Measurements from ENCODE around the gene LDLRAD3. TPM values are rescaled to one million over a fixed set of nuclear protein-coding genes. Genes with fewer than 3 reads are reported as not detected.

LDLRAD3 gene
- total RNA-seq, 2 donors from 2014 or later: 0.10 to 1.8 TPM

DNA sequence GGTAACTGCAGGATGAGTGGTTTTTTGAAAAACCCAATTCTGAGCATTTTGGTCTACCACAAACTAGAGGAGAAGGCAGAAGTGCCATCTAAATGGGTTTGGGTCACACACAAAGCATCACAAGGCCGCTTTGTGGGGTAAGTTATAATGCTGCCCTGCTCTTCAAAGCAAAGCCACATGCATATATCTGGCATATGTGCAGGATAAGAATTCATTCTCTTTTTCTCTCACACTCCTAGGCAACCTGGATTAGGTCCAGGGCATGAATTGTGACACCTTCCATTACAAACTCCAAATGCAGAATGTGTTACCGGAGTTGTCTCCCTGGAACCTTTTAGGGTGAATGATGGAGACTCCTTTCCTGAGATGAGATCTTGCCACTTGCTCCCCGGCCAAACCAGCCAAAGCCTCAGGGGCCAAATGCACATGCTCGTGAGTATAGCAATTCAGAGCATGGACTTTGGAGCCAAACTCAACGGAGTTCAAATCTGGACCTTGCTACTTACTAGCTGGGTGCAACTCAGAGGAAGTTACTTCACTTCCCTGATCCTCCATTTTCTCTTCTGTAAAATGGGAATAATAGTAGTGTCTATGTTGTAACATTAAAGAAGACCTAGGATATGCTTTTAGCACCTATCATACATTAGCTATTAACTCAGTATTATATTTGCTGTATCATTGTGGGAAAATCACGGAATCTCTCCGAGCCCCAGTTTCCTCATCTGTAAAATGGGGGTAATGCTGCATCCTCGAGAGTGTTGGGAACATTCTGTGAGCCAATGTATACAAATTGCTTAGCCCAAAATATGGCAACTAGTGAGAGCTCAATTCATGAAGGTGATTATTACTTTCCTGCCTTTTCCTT is 248.8 kb downstream of the LDLRAD3 start:
- H3K36me3 Mint-ChIP-seq: no peaks in the 10 kb centered on the region

DNA sequence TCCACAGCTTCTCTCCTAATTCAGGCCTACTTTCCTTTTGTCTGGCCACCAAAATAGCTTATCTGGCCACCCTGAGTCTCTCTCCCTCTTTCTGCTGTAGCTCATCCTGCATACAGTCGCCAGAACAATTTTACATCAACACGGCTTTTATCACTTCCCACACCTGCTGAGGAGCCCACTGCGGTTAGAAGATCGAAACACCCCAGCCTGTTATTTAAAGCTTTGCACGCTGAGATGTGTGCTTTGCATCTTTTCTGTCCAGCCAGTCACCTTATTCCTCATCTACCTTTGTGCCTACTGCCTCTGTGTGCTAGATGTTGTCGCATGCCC is 249.4 kb downstream of the LDLRAD3 start:
- Mint-ChIP-seq H3K27ac (no peak overlapping the region), H3K4me3 (no peak overlapping the region), H3K27me3 (peaks cover 0 to 9% of the 10 kb centered on the region in 2 donors), H3K36me3 (no peaks in the 10 kb centered on the region), H3K9me3 (no peaks in the 10 kb centered on the region), H3K4me1 (ENCODE audit: low read depth in 2 of 2) (no peaks in the 10 kb centered on the region)
- DNase-seq (ENCODE audit: low spot score): no peak
- no peak for ATAC-seq

More for the DNA sequence above, 248.8 kb downstream of the LDLRAD3 start:
- Mint-ChIP-seq H3K4me1 (ENCODE audit: low read depth in 2 of 2) (no peaks in the 10 kb centered on the region), H3K27ac (no peak overlapping the region), H3K9me3 (no peaks in the 10 kb centered on the region), H3K4me3 (no peak overlapping the region), H3K27me3 (peaks cover 5 to 7% of the 10 kb centered on the region in 2 donors)
- DNase-seq (ENCODE audit: low spot score) (no peak), ATAC-seq (no peak)

GRCh38 chr11:36193721-36194120 is 249.9 kb downstream of the LDLRAD3 start:
- Mint-ChIP-seq H3K4me3 (no peak overlapping the region), H3K4me1 (ENCODE audit: low read depth in 2 of 2) (no peaks in the 10 kb centered on the region), H3K27me3 (peaks cover 0 to 13% of the 10 kb centered on the region in 2 donors), H3K9me3 (no peaks in the 10 kb centered on the region), H3K36me3 (no peaks in the 10 kb centered on the region), H3K27ac (no peak overlapping the region)
- no peak for ATAC-seq
- DNase-seq (ENCODE audit: low spot score): no peak

- H3K4me3 Mint-ChIP-seq: no peak overlapping the region
- H3K27me3 Mint-ChIP-seq: peaks cover 9 to 21% of the 10 kb centered on the region in 2 donors
- DNase-seq (ENCODE audit: low spot score) (no peak), ATAC-seq (no peak)
- no peaks in the 10 kb centered on the region for H3K36me3 Mint-ChIP-seq
- H3K9me3 Mint-ChIP-seq: no peaks in the 10 kb centered on the region
- no peak overlapping the region for H3K27ac Mint-ChIP-seq
- H3K4me1 Mint-ChIP-seq (ENCODE audit: low read depth in 2 of 2): no peaks in the 10 kb centered on the region
Measured at GRCh38 chr11:36195496-36196354, 251.9 kb downstream of the LDLRAD3 start.

GRCh38 chr11:36196411-36196998 is 252.6 kb downstream of the LDLRAD3 start:
- H3K27me3 Mint-ChIP-seq: peaks cover 12 to 21% of the 10 kb centered on the region in 2 donors
- H3K27ac Mint-ChIP-seq: no peak overlapping the region
- ATAC-seq (no peak), DNase-seq (ENCODE audit: low spot score) (no peak)
- H3K9me3 Mint-ChIP-seq: no peaks in the 10 kb centered on the region
- H3K4me3 Mint-ChIP-seq: no peak overlapping the region
- no peaks in the 10 kb centered on the region for H3K36me3 Mint-ChIP-seq
- no peaks in the 10 kb centered on the region for H3K4me1 Mint-ChIP-seq (ENCODE audit: low read depth in 2 of 2)

- Mint-ChIP-seq H3K27ac (no peak overlapping the region), H3K4me1 (ENCODE audit: low read depth in 2 of 2) (no peaks in the 10 kb centered on the region), H3K36me3 (no peaks in the 10 kb centered on the region), H3K4me3 (no peak overlapping the region), H3K27me3 (peaks cover 21 to 32% of the 10 kb centered on the region in 2 donors), H3K9me3 (no peaks in the 10 kb centered on the region)
- no peak for ATAC-seq
- DNase-seq (ENCODE audit: low spot score): no peak
Measured at GRCh38 chr11:36201411-36201810, 257.5 kb downstream of the LDLRAD3 start.

DNA sequence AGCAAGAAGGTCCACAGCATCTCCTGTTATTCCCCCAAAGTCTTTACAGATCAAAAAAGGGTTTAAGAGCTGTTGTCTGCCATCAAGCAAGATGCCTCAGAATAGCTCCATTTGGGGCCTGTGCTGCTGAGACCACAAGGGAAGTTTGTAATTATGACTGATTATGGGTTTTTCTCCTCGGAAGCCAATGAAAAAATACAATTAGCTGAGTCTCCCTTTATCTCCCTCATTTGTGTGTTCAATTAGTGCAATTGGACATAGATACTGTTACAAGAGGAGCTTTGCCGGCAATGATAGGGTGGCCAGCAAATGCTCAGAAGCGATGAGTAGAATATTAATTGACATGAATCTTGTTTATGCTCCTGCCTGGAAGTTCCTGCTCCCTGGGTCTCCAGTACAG is 261.7 kb downstream of the LDLRAD3 start:
- Mint-ChIP-seq H3K36me3 (no peaks in the 10 kb centered on the region), H3K9me3 (no peaks in the 10 kb centered on the region), H3K27ac (no peak overlapping the region), H3K4me1 (ENCODE audit: low read depth in 2 of 2) (no peaks in the 10 kb centered on the region), H3K27me3 (peaks cover 19 to 24% of the 10 kb centered on the region in 2 donors), H3K4me3 (no peak overlapping the region)
- no peak for ATAC-seq
- no peak for DNase-seq (ENCODE audit: low spot score)

- no peaks in the 10 kb centered on the region for H3K4me1 Mint-ChIP-seq (ENCODE audit: low read depth in 2 of 2)
Measured at GRCh38 chr11:36210529-36210928, 266.7 kb downstream of the LDLRAD3 start.

DNA sequence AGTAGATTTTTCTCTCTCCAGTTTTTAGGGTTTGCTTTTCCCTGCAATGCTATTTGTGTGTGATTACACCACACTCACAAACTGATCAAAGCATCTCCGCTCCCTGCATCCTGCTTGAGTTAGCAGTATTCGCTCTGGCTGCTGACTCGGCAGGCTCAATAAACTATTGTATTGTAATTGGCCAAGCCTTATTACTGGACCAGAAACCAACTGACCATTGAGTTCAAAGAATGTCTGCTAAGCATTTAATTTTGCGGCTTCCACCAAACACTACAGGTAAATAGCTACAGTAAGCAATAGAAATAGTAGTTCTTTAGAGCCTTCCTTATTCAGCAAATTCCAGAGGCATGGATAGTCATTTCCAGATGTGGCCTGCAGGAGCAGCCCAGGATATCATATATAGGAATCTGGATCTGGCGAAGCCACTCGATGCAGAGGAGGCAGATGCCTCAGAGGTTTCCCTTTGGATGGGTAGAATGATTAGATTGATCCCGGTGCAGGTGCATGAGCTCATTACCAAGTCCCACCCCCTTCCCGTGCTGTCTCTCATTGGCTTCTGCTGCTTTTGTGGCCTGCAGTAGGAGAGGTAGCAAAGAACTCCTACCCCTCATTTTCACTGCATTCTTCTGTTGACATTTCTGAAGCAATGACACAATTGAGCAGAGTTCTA is 268.0 kb downstream of the LDLRAD3 start:
- peaks cover 7 to 14% of the 10 kb centered on the region in 2 donors for H3K27me3 Mint-ChIP-seq
- ATAC-seq (no peak), DNase-seq (ENCODE audit: low spot score) (no peak)

More at GRCh38 chr11:36210529-36210928, 266.7 kb downstream of the LDLRAD3 start:
- DNase-seq (ENCODE audit: low spot score) (no peak), ATAC-seq (no peak)
- H3K4me3 Mint-ChIP-seq: no peak overlapping the region
- peaks cover 12 to 25% of the 10 kb centered on the region in 2 donors for H3K27me3 Mint-ChIP-seq
- no peaks in the 10 kb centered on the region for H3K36me3 Mint-ChIP-seq
- H3K27ac Mint-ChIP-seq: no peak overlapping the region
- H3K9me3 Mint-ChIP-seq: no peaks in the 10 kb centered on the region

DNA sequence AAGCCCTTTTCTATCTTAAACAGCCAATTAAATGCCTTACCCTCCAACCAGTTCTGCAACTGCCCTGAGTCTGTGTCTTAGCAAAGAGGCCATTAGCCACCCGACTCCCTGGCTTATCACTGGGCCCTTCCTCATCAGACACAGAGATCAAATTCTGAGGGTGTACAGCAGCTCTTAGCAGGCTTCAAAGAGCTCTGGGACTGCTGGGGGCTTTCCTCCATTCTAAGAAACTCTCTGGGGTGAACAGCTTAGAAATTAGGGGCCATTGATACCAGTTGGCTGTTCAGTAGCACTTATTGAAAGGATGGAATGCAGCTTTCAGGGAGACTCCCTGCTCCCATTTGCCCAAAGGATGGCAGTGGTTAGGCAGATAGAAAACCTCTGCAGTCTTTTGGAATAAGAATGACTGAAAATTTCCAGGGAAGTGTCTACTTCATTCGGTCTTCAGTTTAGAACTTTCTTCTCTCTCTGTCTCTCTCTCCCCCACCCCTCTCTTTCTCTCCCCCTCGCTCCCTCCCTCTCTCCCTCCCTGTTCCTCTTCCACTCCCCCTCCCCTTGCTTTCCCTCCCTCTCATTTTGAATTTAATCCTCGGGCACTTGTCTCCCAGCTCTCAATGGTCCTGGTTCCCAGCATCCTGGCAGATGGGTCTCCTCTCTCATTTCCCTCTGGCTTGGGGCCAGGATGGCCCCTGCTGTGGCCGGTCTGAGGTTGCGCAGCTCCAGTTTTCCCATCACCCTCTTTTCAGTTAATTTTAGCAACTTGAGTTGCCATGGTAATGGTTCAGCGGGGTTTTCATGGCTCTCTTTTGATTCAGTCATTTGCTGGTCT is 268.9 kb downstream of the LDLRAD3 start:
- Mint-ChIP-seq H3K4me1 (ENCODE audit: low read depth in 2 of 2) (no peaks in the 10 kb centered on the region), H3K4me3 (no peak overlapping the region), H3K27me3 (peaks cover 7 to 10% of the 10 kb centered on the region in 2 donors), H3K27ac (no peak overlapping the region), H3K36me3 (no peaks in the 10 kb centered on the region), H3K9me3 (no peaks in the 10 kb centered on the region)
- ATAC-seq (no peak), DNase-seq (ENCODE audit: low spot score) (no peak)

More for the DNA sequence above, 268.0 kb downstream of the LDLRAD3 start:
- Mint-ChIP-seq H3K27ac (no peak overlapping the region), H3K36me3 (no peaks in the 10 kb centered on the region), H3K9me3 (no peaks in the 10 kb centered on the region), H3K4me3 (no peak overlapping the region), H3K4me1 (ENCODE audit: low read depth in 2 of 2) (no peaks in the 10 kb centered on the region)

- no peak for ATAC-seq
- Mint-ChIP-seq H3K9me3 (no peaks in the 10 kb centered on the region), H3K27ac (no peak overlapping the region), H3K27me3 (peaks cover 7 to 14% of the 10 kb centered on the region in 2 donors), H3K4me3 (no peak overlapping the region), H3K36me3 (no peaks in the 10 kb centered on the region), H3K4me1 (ENCODE audit: low read depth in 2 of 2) (no peaks in the 10 kb centered on the region)
- no peak for DNase-seq (ENCODE audit: low spot score)
Measured at GRCh38 chr11:36213393-36213840, 269.6 kb downstream of the LDLRAD3 start.

DNA sequence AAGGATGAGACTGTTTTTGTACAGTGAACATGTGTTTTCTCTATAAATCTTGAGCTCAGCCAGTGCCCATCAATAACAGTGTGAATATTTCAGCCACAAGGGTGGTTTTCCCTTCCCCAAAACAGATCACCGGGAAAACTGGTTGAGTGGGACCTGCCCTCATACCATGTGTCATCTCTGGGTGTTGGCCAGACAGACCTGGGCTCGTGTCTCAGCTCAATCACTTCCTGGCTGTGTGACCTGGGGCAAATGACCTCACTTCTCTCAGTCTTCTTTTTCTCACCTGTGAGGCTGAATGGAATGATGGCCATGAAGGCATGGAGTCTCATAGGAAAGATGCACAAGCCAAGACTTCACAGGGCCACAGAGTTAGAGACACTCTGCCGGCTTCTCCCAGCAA is 270.6 kb downstream of the LDLRAD3 start:
- Mint-ChIP-seq H3K36me3 (no peaks in the 10 kb centered on the region), H3K27me3 (peaks cover 7 to 14% of the 10 kb centered on the region in 2 donors), H3K27ac (no peak overlapping the region), H3K4me3 (no peak overlapping the region), H3K4me1 (ENCODE audit: low read depth in 2 of 2) (no peaks in the 10 kb centered on the region), H3K9me3 (no peaks in the 10 kb centered on the region)
- DNase-seq (ENCODE audit: low spot score) (no peak), ATAC-seq (no peak)
